ENCODE results near the gene CAMSAP3. TPM values are rescaled to one million over a fixed set of nuclear protein-coding genes. Genes with fewer than 3 reads are reported as not detected.

The CAMSAP3 gene
- total RNA-seq, 1 donor from 2014 or later = 115 TPM

DNA sequence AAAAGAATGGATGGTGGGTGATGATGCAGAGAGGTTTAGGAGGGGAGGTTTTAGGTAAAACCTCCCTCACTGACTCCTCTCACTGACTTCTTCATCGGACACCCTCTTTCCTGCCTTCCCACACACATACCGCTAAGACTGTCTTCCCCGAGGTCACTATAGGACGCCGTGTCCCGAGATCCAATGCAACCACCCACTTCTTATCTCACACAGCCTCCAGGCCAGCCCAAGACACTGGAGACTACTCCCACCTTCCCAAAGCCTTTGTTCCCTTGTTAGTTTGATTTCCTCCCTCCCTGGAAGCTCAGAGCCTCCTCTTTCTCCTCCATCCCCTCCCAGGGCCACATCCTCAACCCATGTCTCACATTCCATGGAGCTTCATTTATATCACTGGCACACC lies 16.5 kb upstream of the CAMSAP3 start:
- Mint-ChIP-seq H3K27me3 (peaks cover 45% of the 10 kb centered on the region), H3K4me1 (ENCODE audit: low read depth) (no peaks in the 10 kb centered on the region), H3K36me3 (ENCODE audit: insufficient read depth) (no peaks in the 10 kb centered on the region), H3K9me3 (ENCODE audit: low read depth) (no peaks in the 10 kb centered on the region), H3K27ac (no peak overlapping the region), H3K4me3 (ENCODE audit: low read depth) (no peak overlapping the region)
- TF ChIP-seq, protein P1, sequence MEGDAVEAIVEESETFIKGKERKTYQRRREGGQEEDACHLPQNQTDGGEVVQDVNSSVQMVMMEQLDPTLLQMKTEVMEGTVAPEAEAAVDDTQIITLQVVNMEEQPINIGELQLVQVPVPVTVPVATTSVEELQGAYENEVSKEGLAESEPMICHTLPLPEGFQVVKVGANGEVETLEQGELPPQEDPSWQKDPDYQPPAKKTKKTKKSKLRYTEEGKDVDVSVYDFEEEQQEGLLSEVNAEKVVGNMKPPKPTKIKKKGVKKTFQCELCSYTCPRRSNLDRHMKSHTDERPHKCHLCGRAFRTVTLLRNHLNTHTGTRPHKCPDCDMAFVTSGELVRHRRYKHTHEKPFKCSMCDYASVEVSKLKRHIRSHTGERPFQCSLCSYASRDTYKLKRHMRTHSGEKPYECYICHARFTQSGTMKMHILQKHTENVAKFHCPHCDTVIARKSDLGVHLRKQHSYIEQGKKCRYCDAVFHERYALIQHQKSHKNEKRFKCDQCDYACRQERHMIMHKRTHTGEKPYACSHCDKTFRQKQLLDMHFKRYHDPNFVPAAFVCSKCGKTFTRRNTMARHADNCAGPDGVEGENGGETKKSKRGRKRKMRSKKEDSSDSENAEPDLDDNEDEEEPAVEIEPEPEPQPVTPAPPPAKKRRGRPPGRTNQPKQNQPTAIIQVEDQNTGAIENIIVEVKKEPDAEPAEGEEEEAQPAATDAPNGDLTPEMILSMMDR (IDR thresholded peaks at IDR 0.05; ENCODE audit: unreplicated experiment) = no peak
- DNase-seq (ENCODE audit: low spot score, unreplicated experiment) = no peak

DNA sequence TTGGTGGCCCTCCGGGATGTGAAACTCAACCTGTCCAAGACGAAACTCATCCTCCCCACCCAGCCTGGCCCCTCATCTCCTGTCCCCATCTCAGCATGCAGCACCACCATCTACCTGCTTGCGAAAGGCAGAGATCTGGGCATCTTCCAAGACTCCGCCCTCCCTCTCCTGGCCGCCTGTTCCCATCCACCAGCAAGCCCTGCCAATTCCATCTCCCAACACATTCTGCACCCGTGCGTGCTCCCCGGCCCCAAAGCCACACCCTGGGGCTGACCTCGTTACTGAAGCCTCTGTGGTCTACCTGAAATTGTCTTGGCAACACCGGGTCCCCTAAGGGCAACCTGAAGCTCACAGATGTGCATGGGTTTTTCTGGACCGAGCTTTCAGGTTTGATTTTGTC lies 13.2 kb upstream of the CAMSAP3 start:
- Mint-ChIP-seq H3K9me3 (ENCODE audit: low read depth) (no peaks in the 10 kb centered on the region), H3K4me3 (ENCODE audit: low read depth) (no peak overlapping the region), H3K27me3 (peaks cover 41% of the 10 kb centered on the region), H3K4me1 (ENCODE audit: low read depth) (no peaks in the 10 kb centered on the region), H3K36me3 (ENCODE audit: insufficient read depth) (no peaks in the 10 kb centered on the region), H3K27ac (no peak overlapping the region)
- no peak for DNase-seq (ENCODE audit: low spot score, unreplicated experiment)
- TF ChIP-seq, protein P1 (IDR thresholded peaks at IDR 0.05; ENCODE audit: unreplicated experiment) = no peak

DNA sequence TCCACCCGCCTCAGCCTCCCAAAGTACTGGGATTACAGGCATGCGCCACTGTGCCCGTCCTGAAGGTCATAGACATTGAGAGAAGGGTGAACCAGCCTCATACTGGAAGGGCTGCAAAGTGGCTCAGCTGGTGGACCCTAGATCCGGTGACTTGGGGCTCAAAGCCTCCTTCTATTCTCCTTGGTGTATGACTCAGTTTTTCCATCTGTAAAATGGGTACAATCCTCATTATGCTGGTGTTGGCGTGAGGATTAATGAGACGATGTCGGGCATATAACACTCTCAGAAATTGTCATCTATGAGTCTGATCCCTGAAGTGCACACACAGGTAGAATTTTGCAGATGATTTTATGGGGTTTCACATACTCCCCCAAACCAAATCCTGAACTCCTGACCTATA lies 5.8 kb upstream of the CAMSAP3 start:
- Mint-ChIP-seq H3K27ac (no peak overlapping the region), H3K27me3 (peaks cover 9% of the 10 kb centered on the region), H3K4me1 (ENCODE audit: low read depth) (peaks cover 5% of the 10 kb centered on the region), H3K9me3 (ENCODE audit: low read depth) (no peaks in the 10 kb centered on the region), H3K36me3 (ENCODE audit: insufficient read depth) (no peaks in the 10 kb centered on the region), H3K4me3 (ENCODE audit: low read depth) (no peak overlapping the region)
- no peak for DNase-seq (ENCODE audit: low spot score, unreplicated experiment)
- TF ChIP-seq, protein P1 (IDR thresholded peaks at IDR 0.05; ENCODE audit: unreplicated experiment) = no peak

DNA sequence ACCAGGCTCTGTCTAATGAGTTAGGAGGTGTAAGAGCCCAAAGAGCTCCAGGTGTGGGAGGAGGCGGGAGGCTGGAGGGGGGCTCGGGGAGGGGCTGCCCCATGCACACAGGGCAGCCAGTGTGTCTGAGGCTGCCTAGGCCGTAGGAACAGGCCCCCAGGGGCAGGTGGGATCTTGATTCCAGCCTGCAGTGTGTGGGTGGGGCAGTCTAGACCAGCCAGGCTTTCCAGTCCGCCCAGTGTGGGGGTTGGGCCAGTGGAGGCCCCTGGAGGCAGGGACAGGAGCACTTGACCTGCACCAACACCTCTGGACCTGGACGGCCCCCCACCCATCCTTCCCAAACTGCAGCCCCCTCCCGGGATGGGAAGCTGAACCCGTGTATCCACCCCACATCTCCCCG lies 5.4 kb upstream of the CAMSAP3 start:
- TF ChIP-seq, protein P1 (IDR thresholded peaks at IDR 0.05; ENCODE audit: unreplicated experiment) = no peak
- Mint-ChIP-seq H3K27ac (no peak overlapping the region), H3K36me3 (ENCODE audit: insufficient read depth) (no peaks in the 10 kb centered on the region), H3K4me3 (ENCODE audit: low read depth) (no peak overlapping the region), H3K9me3 (ENCODE audit: low read depth) (no peaks in the 10 kb centered on the region), H3K4me1 (ENCODE audit: low read depth) (peaks cover 7% of the 10 kb centered on the region), H3K27me3 (peaks cover 6% of the 10 kb centered on the region)
- no peak for DNase-seq (ENCODE audit: low spot score, unreplicated experiment)

DNA sequence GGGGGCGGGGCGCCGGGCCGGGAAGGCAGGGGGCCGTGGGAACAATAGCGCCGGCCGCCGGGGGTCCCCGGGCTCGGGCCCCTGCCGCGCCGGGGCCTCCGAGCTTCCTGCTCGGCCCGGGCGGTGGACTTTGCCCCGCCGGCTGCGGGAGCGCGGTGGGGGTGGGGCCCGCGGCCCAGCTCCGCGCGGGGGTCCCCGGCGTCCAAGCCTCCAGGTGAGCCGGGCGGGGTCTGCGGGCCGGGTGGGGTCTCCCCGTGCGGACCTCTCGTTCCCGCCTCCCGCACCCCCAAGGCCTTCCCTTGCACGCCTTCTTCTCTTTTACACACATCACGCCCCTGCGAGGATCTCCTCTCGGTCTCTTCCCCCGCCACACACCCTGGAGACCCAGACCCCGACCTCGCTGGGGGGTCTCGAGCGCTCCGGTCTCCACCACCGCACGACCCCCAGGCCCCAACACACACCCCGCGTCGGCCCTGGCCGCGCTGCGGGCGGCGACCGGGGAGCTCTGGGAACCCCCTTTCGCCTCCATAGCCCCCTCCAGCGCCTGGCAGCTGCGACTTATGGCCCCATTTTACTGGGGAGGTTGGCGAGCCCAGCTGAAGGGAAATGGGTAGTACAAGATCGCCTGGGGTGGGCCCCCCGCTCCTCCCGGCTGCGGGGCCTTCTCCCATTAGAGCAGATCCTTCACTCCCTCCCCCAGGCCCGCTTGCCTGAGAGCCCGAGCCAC lies 711 bp downstream of the CAMSAP3 start:
- TF ChIP-seq, protein P1 (IDR thresholded peaks at IDR 0.05; ENCODE audit: unreplicated experiment) = no peak
- H3K27me3 Mint-ChIP-seq = no peaks in the 10 kb centered on the region
- DNase-seq (ENCODE audit: low spot score, unreplicated experiment) = no peak
- H3K27ac Mint-ChIP-seq = no peak overlapping the region
- no peaks in the 10 kb centered on the region for H3K9me3 Mint-ChIP-seq (ENCODE audit: low read depth)
- H3K36me3 Mint-ChIP-seq (ENCODE audit: insufficient read depth) = peaks cover 11% of the 10 kb centered on the region
- peak overlapping the region; percentile 82 for H3K4me3 Mint-ChIP-seq (ENCODE audit: low read depth)
- peaks cover 21% of the 10 kb centered on the region for H3K4me1 Mint-ChIP-seq (ENCODE audit: low read depth)

All from progenitor cell of endocrine pancreas (in vitro differentiated cells).